ACC112 (cell line): ENCODE data around the gene SPATS2L.

Source experiments
- H2AFZ ChIP-seq: fragments of 200-600 bp; sonication (generic); one replicate; pipeline ENCODE4 v1.6.0; 2017; ENCODE audit warnings: antibody characterized with exemption, low read length; ENCODE audit not compliant: unreplicated experiment
- H3K27ac ChIP-seq: fragments of 200-600 bp; sonication (generic); 2 replicates; pipeline ENCODE4 v1.5.1; 2014; ENCODE audit warnings: low read depth, mild to moderate bottlenecking, antibody characterized with exemption, low read length, moderate library complexity
- H3K27me3 ChIP-seq: fragments of 200-600 bp; sonication (generic); 2 replicates; pipeline ENCODE4 v1.6.1; 2014; ENCODE audit warnings: mild to moderate bottlenecking, antibody characterized with exemption, low read length, moderate library complexity, mixed read lengths; ENCODE audit not compliant: insufficient read depth
- H3K36me3 ChIP-seq: fragments of 200-600 bp; sonication (generic); 2 replicates; pipeline ENCODE4 v1.6.1; 2016; ENCODE audit warnings: mild to moderate bottlenecking, antibody characterized with exemption, low read length, moderate library complexity, mixed read lengths; ENCODE audit not compliant: insufficient read depth
- H3K4me1 ChIP-seq: fragments of 200-600 bp; sonication (generic); one replicate; pipeline ENCODE4 v1.6.1; 2016; ENCODE audit warnings: low read length, mixed read lengths; ENCODE audit not compliant: insufficient read depth, unreplicated experiment, control insufficient read depth
- H3K4me3 ChIP-seq: fragments of 200-600 bp; sonication (generic); 2 replicates; pipeline ENCODE4 v1.5.1; 2014; ENCODE audit warnings: mild to moderate bottlenecking, low read depth, low read length
- H3K79me2 ChIP-seq: fragments of 200-600 bp; sonication (generic); one replicate; pipeline ENCODE4 v1.6.0; 2016; ENCODE audit warnings: low read length; ENCODE audit not compliant: control insufficient read depth, unreplicated experiment, insufficient read depth

SPATS2L gene

GRCh38 chr2:200408428-200409316 lies 102.2 kb downstream of the SPATS2L start:
- H2AFZ ChIP-seq, result no peak overlapping the region
- peak overlapping the region; percentile 88 for H3K27ac ChIP-seq
- peaks cover 42% of the 10 kb centered on the region for H3K79me2 ChIP-seq
- no peaks in the 10 kb centered on the region for H3K27me3 ChIP-seq
- peak overlapping the region; percentile 23; the same call in 1 of the 2 replicates for H3K4me3 ChIP-seq
- peaks cover 7% of the 10 kb centered on the region; the same call in 1 of the 2 replicates for H3K36me3 ChIP-seq
- H3K4me1 ChIP-seq, result peaks cover 75% of the 10 kb centered on the region

- Histone ChIP-seq H3K4me1 (peaks cover 45% of the 10 kb centered on the region), H3K27me3 (no peaks in the 10 kb centered on the region), H3K27ac (no peak overlapping the region), H2AFZ (no peak overlapping the region), H3K79me2 (peaks cover 39% of the 10 kb centered on the region), H3K4me3 (no peak overlapping the region), H3K36me3 (peaks cover 19% of the 10 kb centered on the region)
Observed at GRCh38 chr2:200411831-200412230, 105.3 kb downstream of the SPATS2L start.

GRCh38 chr2:200414367-200414766 lies 107.9 kb downstream of the SPATS2L start:
- peaks cover 20% of the 10 kb centered on the region for H3K4me1 ChIP-seq
- no peaks in the 10 kb centered on the region for H3K27me3 ChIP-seq
- no peak overlapping the region for H3K27ac ChIP-seq
- peaks cover 24% of the 10 kb centered on the region for H3K36me3 ChIP-seq
- peaks cover 19% of the 10 kb centered on the region for H3K79me2 ChIP-seq
- no peak overlapping the region for H2AFZ ChIP-seq
- H3K4me3 ChIP-seq, result no peak overlapping the region

GRCh38 chr2:200415455-200415854 lies 109.0 kb downstream of the SPATS2L start:
- no peaks in the 10 kb centered on the region for H3K27me3 ChIP-seq
- H3K36me3 ChIP-seq, result peaks cover 33% of the 10 kb centered on the region

GRCh38 chr2:200416878-200417277 lies 110.4 kb downstream of the SPATS2L start:
- peaks cover 33% of the 10 kb centered on the region for H3K36me3 ChIP-seq
- H3K27ac ChIP-seq, result no peak overlapping the region

More at GRCh38 chr2:200415455-200415854, 109.0 kb downstream of the SPATS2L start:
- no peak overlapping the region for H3K4me3 ChIP-seq
- H3K79me2 ChIP-seq, result peaks cover 10% of the 10 kb centered on the region
- no peak overlapping the region for H2AFZ ChIP-seq
- peaks cover 11% of the 10 kb centered on the region for H3K4me1 ChIP-seq
- H3K27ac ChIP-seq, result no peak overlapping the region

GRCh38 chr2:200417366-200417765 lies 110.9 kb downstream of the SPATS2L start:
- no peak overlapping the region for H3K27ac ChIP-seq
- no peaks in the 10 kb centered on the region for H3K27me3 ChIP-seq
- H3K79me2 ChIP-seq, result no peaks in the 10 kb centered on the region
- H3K36me3 ChIP-seq, result peaks cover 33% of the 10 kb centered on the region
- H3K4me1 ChIP-seq, result no peaks in the 10 kb centered on the region
- H3K4me3 ChIP-seq, result no peak overlapping the region
- H2AFZ ChIP-seq, result no peak overlapping the region

More at GRCh38 chr2:200416878-200417277, 110.4 kb downstream of the SPATS2L start:
- Histone ChIP-seq H2AFZ (no peak overlapping the region), H3K4me3 (no peak overlapping the region), H3K4me1 (peaks cover 1% of the 10 kb centered on the region), H3K27me3 (no peaks in the 10 kb centered on the region), H3K79me2 (no peaks in the 10 kb centered on the region)

GRCh38 chr2:200418399-200418798 lies 111.9 kb downstream of the SPATS2L start:
- peaks cover 33% of the 10 kb centered on the region for H3K36me3 ChIP-seq

GRCh38 chr2:200419325-200419724 lies 112.8 kb downstream of the SPATS2L start:
- no peak overlapping the region for H2AFZ ChIP-seq
- H3K4me1 ChIP-seq, result no peaks in the 10 kb centered on the region
- H3K36me3 ChIP-seq, result peaks cover 24% of the 10 kb centered on the region
- no peak overlapping the region for H3K27ac ChIP-seq
- H3K4me3 ChIP-seq, result no peak overlapping the region
- H3K27me3 ChIP-seq, result no peaks in the 10 kb centered on the region
- no peaks in the 10 kb centered on the region for H3K79me2 ChIP-seq

More at GRCh38 chr2:200418399-200418798, 111.9 kb downstream of the SPATS2L start:
- Histone ChIP-seq H3K27me3 (no peaks in the 10 kb centered on the region), H3K79me2 (no peaks in the 10 kb centered on the region), H3K27ac (no peak overlapping the region), H3K4me1 (no peaks in the 10 kb centered on the region), H2AFZ (no peak overlapping the region), H3K4me3 (no peak overlapping the region)

GRCh38 chr2:200421270-200421669 lies 114.8 kb downstream of the SPATS2L start:
- Histone ChIP-seq H3K4me3 (no peak overlapping the region), H3K79me2 (no peaks in the 10 kb centered on the region), H3K36me3 (peaks cover 22% of the 10 kb centered on the region), H2AFZ (no peak overlapping the region), H3K27ac (no peak overlapping the region), H3K27me3 (no peaks in the 10 kb centered on the region), H3K4me1 (no peaks in the 10 kb centered on the region)

- Histone ChIP-seq H3K36me3 (peaks cover 16% of the 10 kb centered on the region), H3K4me1 (no peaks in the 10 kb centered on the region), H3K27ac (no peak overlapping the region), H3K79me2 (no peaks in the 10 kb centered on the region), H3K27me3 (no peaks in the 10 kb centered on the region), H2AFZ (no peak overlapping the region), H3K4me3 (no peak overlapping the region)
Observed at GRCh38 chr2:200422071-200422470, 115.6 kb downstream of the SPATS2L start.
